Fibroblast of the aortic adventitia (primary cell): ENCODE measurements around the gene SDHAF1. TPM values are rescaled to one million over a fixed set of nuclear protein-coding genes. Genes with fewer than 3 reads are reported as not detected.

Experiments
- DNase-seq: peaks from one replicate; pipeline ENCODE4 v3.0.0-alpha.2; 2010; ENCODE audit warnings: low read depth
- H3K4me3 ChIP-seq: 2 replicates; pipeline ENCODE4 v1.5.1; 2011; ENCODE audit warnings: low read depth, mild to moderate bottlenecking, control low read depth, low read length, moderate library complexity
- total RNA-seq: library from RNA; depleted of rRNA; stranded (reverse); fragments of >200 nt; gene quantifications from 2 replicates; pipeline ENCODE4 v1.2.3, GENCODE V29; 2012; ENCODE audit warnings: low replicate concordance
- TF ChIP-seq, protein P1 (sequence below): IDR thresholded peaks from 2 replicates; pipeline ENCODE4 v1.5.1; 2011; ENCODE audit warnings: mild to moderate bottlenecking, low read length, control low read depth, inconsistent platforms; ENCODE audit not compliant: insufficient read depth

Gene SDHAF1
- total RNA-seq, 1 donor: 12.7 TPM

DNA sequence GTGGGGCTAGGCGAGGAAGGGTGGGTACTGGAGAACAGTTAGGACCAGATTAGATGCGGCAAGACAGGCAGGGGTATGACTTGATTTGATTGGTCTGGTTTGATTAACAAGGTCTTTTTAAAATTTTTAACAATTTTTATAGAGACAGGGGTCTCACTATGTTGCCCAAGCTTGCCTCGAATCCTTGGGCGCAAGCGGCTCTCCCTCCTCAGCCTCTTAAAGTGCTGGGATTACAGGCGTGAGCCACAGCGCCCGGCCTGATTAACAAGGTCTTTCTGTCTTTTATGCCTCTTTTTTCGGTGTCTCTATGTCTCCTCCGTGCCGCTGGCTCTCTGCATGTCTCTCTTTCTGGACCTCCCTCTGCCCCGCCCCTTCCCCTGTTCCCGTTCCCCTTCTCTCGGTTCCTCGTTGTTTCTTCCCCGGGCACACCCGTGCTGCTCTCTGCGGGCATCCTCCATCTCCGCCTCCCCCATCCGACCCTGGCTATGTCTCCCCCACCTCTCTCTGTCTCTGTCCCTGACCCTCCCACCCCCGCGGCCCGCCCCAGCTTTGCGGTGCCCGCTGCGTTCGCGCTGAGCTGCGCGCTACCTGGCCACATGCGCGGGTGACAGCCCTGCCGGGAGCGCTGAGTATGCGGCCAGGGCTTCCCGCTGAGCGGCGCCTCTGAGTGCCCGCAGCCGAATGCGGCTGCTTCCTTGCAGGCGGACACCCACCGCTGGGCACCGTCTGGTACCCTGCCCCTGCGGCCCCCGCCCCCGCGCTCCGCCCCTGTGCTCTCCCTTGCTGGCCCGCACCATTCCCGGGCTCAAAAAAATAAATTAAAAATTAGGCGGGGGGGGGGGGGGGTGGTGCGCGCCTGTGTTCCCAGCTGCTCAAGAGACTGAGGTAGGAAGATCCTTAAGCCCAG is 8.1 kb upstream of the SDHAF1 start:
- H3K4me3 ChIP-seq: peak overlapping the region; percentile 22
- no peak for DNase-seq
- TF ChIP-seq, protein P1, sequence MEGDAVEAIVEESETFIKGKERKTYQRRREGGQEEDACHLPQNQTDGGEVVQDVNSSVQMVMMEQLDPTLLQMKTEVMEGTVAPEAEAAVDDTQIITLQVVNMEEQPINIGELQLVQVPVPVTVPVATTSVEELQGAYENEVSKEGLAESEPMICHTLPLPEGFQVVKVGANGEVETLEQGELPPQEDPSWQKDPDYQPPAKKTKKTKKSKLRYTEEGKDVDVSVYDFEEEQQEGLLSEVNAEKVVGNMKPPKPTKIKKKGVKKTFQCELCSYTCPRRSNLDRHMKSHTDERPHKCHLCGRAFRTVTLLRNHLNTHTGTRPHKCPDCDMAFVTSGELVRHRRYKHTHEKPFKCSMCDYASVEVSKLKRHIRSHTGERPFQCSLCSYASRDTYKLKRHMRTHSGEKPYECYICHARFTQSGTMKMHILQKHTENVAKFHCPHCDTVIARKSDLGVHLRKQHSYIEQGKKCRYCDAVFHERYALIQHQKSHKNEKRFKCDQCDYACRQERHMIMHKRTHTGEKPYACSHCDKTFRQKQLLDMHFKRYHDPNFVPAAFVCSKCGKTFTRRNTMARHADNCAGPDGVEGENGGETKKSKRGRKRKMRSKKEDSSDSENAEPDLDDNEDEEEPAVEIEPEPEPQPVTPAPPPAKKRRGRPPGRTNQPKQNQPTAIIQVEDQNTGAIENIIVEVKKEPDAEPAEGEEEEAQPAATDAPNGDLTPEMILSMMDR: no peak

DNA sequence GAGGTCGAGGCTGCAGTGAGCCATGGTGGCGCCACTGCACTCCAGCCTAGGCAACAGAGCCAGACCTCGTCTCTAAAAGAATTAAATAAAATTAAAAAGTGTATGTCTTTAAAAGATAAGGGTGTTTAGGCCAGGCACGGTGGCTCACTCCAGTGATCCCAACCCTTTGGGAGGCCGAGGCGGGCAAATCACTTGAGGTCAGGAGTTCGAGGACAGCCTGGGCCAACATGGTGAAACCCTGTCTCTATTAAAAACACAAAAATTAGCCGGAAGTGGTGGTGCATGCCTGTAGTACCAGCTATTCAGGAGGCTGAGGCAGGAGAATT is 7.5 kb upstream of the SDHAF1 start:
- no peak for DNase-seq
- H3K4me3 ChIP-seq: no peak overlapping the region
- TF ChIP-seq, protein P1: no peak

DNA sequence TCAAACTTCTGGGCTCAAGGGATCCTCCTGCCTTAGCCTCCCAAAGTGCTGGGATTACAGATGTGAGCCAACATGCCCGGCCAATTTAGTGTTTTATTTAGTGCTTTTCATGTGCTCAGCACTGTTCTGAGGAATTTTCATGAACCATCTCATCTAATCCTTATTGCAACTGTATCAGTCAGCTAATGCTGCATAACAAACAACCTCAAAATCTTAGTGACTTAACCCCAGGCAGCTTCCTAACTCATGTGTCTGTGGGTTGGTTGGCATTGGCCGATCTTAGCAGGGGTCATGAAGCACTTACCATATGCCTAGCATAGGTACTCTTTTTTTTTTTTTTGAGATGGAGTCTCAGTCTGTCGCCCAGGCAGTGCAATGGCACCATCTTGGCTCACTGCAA is 6.2 kb upstream of the SDHAF1 start:
- no peak for DNase-seq
- TF ChIP-seq, protein P1: no peak

DNA sequence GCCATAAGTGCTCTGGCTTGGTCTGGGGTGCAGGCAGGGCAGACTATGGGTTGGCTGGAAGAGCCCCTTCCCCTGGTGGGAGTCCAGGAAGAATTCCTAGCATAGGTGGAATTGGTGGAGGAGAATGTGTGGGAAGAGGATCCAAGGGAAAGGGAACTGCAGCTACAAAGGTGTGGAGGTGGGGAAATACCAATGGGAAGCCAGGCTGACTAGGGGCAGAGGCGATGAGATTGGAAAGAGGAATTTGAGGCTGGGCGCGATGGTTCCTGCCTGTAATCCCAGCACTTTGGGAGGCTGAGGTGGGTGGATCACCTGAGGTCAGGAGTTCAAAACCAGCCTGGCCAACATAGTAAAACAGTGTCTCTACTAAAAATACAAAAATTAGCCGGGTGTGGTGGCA is 4.8 kb upstream of the SDHAF1 start:
- TF ChIP-seq, protein P1: no peak
- H3K4me3 ChIP-seq: no peak overlapping the region

More for the DNA sequence above, 6.2 kb upstream of the SDHAF1 start:
- H3K4me3 ChIP-seq: no peak overlapping the region

DNA sequence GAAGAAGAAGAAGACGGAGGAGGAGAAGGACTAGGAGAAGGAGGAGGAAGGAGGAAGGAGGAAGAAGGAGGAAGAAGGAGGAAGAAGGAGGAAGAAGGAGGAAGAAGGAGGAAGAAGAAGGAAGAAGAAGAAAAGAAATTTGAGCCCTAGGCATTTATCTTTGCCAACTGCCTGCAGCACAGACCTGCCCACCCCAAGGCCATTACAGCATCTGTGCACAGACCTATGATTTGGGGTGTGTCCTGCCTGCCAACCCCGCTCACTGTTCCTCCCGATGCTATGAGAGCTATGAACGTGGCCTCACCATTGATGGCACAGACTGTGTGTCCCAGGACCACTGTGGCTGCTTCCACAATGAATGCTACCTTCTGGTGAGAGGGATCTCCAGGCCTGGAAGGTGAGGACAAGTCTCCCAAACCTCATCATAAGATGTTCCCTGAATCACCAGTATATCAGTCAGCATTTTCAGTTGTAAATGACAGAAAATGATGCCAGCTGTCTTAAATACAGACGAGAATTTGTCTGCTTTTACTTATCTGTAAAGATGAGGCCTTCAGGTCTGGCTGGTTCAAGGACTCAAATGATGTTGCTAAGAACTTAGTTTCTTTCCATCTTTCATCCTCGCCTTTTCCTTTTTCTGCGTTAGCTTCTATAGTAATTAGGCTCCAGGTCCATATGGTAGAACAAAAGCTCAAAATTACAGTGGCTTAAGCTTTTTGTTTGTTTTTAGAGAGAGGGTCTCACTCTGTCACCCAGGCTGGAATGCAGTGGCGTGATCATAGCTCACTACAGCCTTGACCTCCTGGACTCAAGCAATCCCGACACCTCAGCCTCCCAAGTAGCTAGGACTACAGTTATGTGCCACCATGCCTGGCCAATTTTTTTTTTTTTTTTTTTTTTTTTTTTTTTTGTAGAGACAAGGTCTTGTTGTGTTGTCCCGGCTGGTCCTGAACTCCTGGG is 3.9 kb upstream of the SDHAF1 start:
- TF ChIP-seq, protein P1: no peak
- no peak overlapping the region for H3K4me3 ChIP-seq
- no peak for DNase-seq

More for the DNA sequence above, 4.8 kb upstream of the SDHAF1 start:
- no peak for DNase-seq

DNA sequence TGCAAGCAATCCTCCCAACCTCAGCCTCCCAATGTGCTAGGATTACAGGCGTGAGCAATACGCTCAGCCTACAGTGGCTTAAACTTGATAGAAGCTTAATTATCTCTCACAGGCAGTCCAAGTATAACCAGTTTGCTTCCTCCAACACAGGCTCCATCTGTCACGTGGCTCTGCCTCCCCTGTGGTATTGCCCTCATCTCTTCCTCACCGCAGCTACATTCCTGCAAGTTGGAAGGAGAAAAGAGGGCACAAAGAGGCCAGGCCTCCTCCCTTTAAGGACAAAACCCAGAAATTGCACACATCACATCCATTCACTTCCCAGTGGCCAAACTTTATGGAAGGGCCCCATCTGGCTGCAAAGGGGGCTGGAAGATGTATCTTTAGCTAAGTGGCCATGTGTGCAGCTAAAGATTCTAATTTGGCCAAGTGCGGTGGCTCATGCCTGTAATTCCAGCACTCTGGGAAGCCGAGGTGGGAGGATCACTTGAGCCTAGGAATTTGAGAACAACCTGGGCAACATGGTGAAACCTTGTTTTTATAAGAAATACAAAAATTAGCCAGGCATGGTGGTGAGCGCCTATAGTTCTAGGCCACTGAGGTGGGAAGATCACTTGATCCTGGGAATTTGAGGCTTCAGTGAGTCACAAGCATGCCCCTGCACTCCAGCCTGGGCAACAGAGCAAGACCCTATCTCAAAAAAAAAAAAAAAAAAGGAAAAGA is 3.1 kb upstream of the SDHAF1 start:
- peak; percentile 38 for DNase-seq
- TF ChIP-seq, protein P1: no peak
- H3K4me3 ChIP-seq: no peak overlapping the region
